ENCODE results near the gene NCOA7.
A peak's percentile ranks its signal among the peaks of the same experiment; 100 is the strongest.

The NCOA7 gene

GRCh38 chr6:125913864-125914351 lies 123.1 kb downstream of the NCOA7 start:
- TF ChIP-seq ZFP3 (CRISPR knock-in tag; IDR thresholded peaks at IDR 0.05), result peak; percentile 31; the same call in 1 of the 2 replicates
- no peak for TF ChIP-seq ESRRG (CRISPR knock-in tag; IDR thresholded peaks at IDR 0.05)
- no peak for TF ChIP-seq TCF4 (CRISPR knock-in tag; IDR thresholded peaks at IDR 0.05; ENCODE audit: borderline replicate concordance)
- TF ChIP-seq ISL1 (CRISPR knock-in tag; IDR thresholded peaks at IDR 0.05), result peak; percentile 64
- TF ChIP-seq, protein P1, sequence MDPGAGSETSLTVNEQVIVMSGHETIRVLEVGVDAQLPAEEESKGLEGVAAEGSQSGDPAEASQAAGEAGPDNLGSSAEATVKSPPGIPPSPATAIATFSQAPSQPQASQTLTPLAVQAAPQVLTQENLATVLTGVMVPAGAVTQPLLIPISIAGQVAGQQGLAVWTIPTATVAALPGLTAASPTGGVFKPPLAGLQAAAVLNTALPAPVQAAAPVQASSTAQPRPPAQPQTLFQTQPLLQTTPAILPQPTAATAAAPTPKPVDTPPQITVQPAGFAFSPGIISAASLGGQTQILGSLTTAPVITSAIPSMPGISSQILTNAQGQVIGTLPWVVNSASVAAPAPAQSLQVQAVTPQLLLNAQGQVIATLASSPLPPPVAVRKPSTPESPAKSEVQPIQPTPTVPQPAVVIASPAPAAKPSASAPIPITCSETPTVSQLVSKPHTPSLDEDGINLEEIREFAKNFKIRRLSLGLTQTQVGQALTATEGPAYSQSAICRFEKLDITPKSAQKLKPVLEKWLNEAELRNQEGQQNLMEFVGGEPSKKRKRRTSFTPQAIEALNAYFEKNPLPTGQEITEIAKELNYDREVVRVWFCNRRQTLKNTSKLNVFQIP (CRISPR knock-in tag; IDR thresholded peaks at IDR 0.05; ENCODE audit: borderline replicate concordance, low read depth), result no peak
- no peak for TF ChIP-seq SNAI2 (CRISPR knock-in tag; IDR thresholded peaks at IDR 0.05)
- TF ChIP-seq ZFP30 (CRISPR knock-in tag; IDR thresholded peaks at IDR 0.05), result no peak
- TF ChIP-seq TOX (CRISPR knock-in tag; IDR thresholded peaks at IDR 0.05; ENCODE audit: borderline replicate concordance), result no peak
- no peak for TF ChIP-seq GLIS3 (CRISPR knock-in tag; IDR thresholded peaks at IDR 0.05)
- ATAC-seq, result peak; percentile 53

GRCh38 chr6:125918230-125918629 lies 127.5 kb downstream of the NCOA7 start:
- no peak for ATAC-seq
- TF ChIP-seq TSHZ2 (CRISPR knock-in tag; IDR thresholded peaks at IDR 0.05) (no peak), TOX (CRISPR knock-in tag; IDR thresholded peaks at IDR 0.05; ENCODE audit: borderline replicate concordance) (no peak), ZNF8 (CRISPR knock-in tag; IDR thresholded peaks at IDR 0.05) (no peak), CSRNP3 (CRISPR knock-in tag; IDR thresholded peaks at IDR 0.05) (no peak)

- ATAC-seq, result no peak
These were observed 128.2 kb downstream of the NCOA7 start for GRCh38 chr6:125918681-125919566.

More at GRCh38 chr6:125918681-125919566, 128.2 kb downstream of the NCOA7 start:
- TF ChIP-seq ZC3H10 (CRISPR knock-in tag; IDR thresholded peaks at IDR 0.05), result no peak
- no peak for TF ChIP-seq PPARA (CRISPR knock-in tag; IDR thresholded peaks at IDR 0.05; ENCODE audit: borderline replicate concordance)
- no peak for TF ChIP-seq CREB5 (CRISPR knock-in tag; IDR thresholded peaks at IDR 0.05; ENCODE audit: low read depth)
- TF ChIP-seq BACH2 (CRISPR knock-in tag; IDR thresholded peaks at IDR 0.05; ENCODE audit: borderline replicate concordance), result no peak
- TF ChIP-seq TCF4 (CRISPR knock-in tag; IDR thresholded peaks at IDR 0.05; ENCODE audit: borderline replicate concordance), result no peak
- no peak for TF ChIP-seq OSR1 (CRISPR knock-in tag; IDR thresholded peaks at IDR 0.05)
- no peak for TF ChIP-seq ESRRG (CRISPR knock-in tag; IDR thresholded peaks at IDR 0.05)
- no peak for TF ChIP-seq ZFP30 (CRISPR knock-in tag; IDR thresholded peaks at IDR 0.05)
- no peak for TF ChIP-seq GLIS3 (CRISPR knock-in tag; IDR thresholded peaks at IDR 0.05)
- no peak for TF ChIP-seq ZFP3 (CRISPR knock-in tag; IDR thresholded peaks at IDR 0.05)
- no peak for TF ChIP-seq CSRNP3 (CRISPR knock-in tag; IDR thresholded peaks at IDR 0.05)
- TF ChIP-seq, protein P2, sequence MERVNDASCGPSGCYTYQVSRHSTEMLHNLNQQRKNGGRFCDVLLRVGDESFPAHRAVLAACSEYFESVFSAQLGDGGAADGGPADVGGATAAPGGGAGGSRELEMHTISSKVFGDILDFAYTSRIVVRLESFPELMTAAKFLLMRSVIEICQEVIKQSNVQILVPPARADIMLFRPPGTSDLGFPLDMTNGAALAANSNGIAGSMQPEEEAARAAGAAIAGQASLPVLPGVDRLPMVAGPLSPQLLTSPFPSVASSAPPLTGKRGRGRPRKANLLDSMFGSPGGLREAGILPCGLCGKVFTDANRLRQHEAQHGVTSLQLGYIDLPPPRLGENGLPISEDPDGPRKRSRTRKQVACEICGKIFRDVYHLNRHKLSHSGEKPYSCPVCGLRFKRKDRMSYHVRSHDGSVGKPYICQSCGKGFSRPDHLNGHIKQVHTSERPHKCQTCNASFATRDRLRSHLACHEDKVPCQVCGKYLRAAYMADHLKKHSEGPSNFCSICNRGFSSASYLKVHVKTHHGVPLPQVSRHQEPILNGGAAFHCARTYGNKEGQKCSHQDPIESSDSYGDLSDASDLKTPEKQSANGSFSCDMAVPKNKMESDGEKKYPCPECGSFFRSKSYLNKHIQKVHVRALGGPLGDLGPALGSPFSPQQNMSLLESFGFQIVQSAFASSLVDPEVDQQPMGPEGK (CRISPR knock-in tag; IDR thresholded peaks at IDR 0.05; ENCODE audit: borderline replicate concordance), result no peak
- TF ChIP-seq ZNF565 (CRISPR knock-in tag; conservative IDR thresholded peaks at IDR 0.05; ENCODE audit: low read depth), result no peak
- no peak for TF ChIP-seq CSDC2 (CRISPR knock-in tag; IDR thresholded peaks at IDR 0.05)
- no peak for TF ChIP-seq ARNTL (CRISPR knock-in tag; IDR thresholded peaks at IDR 0.05; ENCODE audit: borderline replicate concordance, low read depth)
- TF ChIP-seq ISL1 (CRISPR knock-in tag; IDR thresholded peaks at IDR 0.05), result no peak
